GM19395 (cell line): Measurements from ENCODE around the gene PCNA.
"Not testable (repeated sequence)": the region's sequence is repeated elsewhere in the genome, so short reads cannot be mapped to it uniquely, and the experiment has no call there.

Experiments used
- ATAC-seq: cut with Tn5 transposase; IDR thresholded peaks from one replicate; pipeline ENCODE4 v1.9.1; 2021; ENCODE audit warnings: mild to moderate bottlenecking, moderate library complexity; ENCODE audit not compliant: unreplicated experiment

The PCNA gene

GRCh38 chr20:5099909-5100308 is 19.8 kb downstream of the PCNA start:
- ATAC-seq = not testable (repeated sequence)

GRCh38 chr20:5099009-5099408 is 20.7 kb downstream of the PCNA start:
- ATAC-seq = not testable (repeated sequence)

- no peak for ATAC-seq
Observed at GRCh38 chr20:5096463-5096862, 23.3 kb downstream of the PCNA start.

- no peak for ATAC-seq
Observed at GRCh38 chr20:5095931-5096330, 23.8 kb downstream of the PCNA start.

- ATAC-seq = no peak
Observed at GRCh38 chr20:5095454-5095853, 24.3 kb downstream of the PCNA start.

- ATAC-seq = no peak
Observed at GRCh38 chr20:5092765-5093339, 26.9 kb downstream of the PCNA start.

- ATAC-seq = no peak
Observed at GRCh38 chr20:5091902-5092301, 27.9 kb downstream of the PCNA start.

GRCh38 chr20:5090191-5090590 is 29.6 kb downstream of the PCNA start:
- peak; percentile 81 for ATAC-seq

- no peak for ATAC-seq
Observed at GRCh38 chr20:5088688-5089087, 31.1 kb downstream of the PCNA start.

- no peak for ATAC-seq
Observed at GRCh38 chr20:5085380-5085779, 34.4 kb downstream of the PCNA start.

- ATAC-seq = peak; percentile 36
Observed at GRCh38 chr20:5080384-5080877, 39.3 kb downstream of the PCNA start.

- ATAC-seq = peak; percentile 96
Observed at GRCh38 chr20:5078399-5078958, 41.3 kb downstream of the PCNA start.

GRCh38 chr20:5077761-5078387 is 41.9 kb downstream of the PCNA start:
- ATAC-seq = peak; percentile 2

GRCh38 chr20:5076913-5077312 is 42.8 kb downstream of the PCNA start:
- not testable (repeated sequence) for ATAC-seq

GRCh38 chr20:5074232-5074674 is 45.5 kb downstream of the PCNA start:
- ATAC-seq = no peak

GRCh38 chr20:5073660-5074231 is 46.0 kb downstream of the PCNA start:
- ATAC-seq = no peak

- ATAC-seq = no peak
Observed at GRCh38 chr20:5072756-5073659, 46.8 kb downstream of the PCNA start.

GRCh38 chr20:5071942-5072341 is 47.8 kb downstream of the PCNA start:
- not testable (repeated sequence) for ATAC-seq

- ATAC-seq = no peak
Observed at GRCh38 chr20:5070570-5070969, 49.2 kb downstream of the PCNA start.

- no peak for ATAC-seq
Observed at GRCh38 chr20:5070081-5070480, 49.7 kb downstream of the PCNA start.
